Measurements from ENCODE around the gene GPR33.
"Not testable (repeated sequence)": the region's sequence is repeated elsewhere in the genome, so short reads cannot be mapped to it uniquely, and the experiment has no call there.

GPR33 gene

DNA sequence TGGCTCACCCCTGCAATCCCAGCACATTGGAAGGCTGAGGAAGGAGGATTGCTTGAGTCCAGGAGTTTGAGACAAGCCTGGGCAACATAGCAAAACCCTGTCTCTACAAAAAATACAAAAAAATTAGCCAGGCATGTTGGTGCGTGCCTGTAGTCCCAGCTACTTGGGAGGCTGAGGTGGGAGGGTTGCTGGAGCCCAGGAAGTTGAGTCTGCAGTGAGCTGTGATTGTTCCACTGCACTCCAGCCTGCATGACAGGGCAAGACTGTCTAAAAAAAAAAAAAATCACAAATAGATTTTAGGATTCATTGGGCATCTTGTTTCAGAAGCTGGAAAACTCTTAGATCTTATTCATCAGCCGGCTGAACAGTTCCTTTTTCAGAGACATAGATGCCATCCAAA, 25.4 kb downstream of the GPR33 start:
- DNase-seq (ENCODE audit: low read depth in 1 of 2, low spot score in 1 of 2) = not testable (repeated sequence)

DNA sequence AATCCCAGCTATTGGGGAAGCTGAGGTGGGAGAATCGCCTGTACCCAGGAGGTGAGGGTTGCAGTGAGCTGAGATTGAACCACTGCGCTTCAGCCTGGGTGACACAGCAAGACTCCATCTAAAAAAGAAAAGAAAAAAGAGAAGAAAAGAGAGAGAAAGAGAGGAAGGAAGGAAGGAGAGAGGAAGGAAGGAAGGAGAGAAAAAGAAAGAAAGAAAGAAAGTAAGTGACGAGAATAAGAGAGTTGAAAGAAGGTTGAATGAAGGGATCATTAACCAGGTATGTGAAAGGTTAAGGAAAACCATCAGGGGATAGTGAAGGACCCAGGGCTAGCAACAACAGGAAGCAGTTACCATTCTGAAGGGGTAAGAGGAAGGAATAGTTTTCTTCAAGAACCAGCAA, 26.3 kb downstream of the GPR33 start:
- DNase-seq (ENCODE audit: low read depth in 1 of 2, low spot score in 1 of 2) = no peak

DNA sequence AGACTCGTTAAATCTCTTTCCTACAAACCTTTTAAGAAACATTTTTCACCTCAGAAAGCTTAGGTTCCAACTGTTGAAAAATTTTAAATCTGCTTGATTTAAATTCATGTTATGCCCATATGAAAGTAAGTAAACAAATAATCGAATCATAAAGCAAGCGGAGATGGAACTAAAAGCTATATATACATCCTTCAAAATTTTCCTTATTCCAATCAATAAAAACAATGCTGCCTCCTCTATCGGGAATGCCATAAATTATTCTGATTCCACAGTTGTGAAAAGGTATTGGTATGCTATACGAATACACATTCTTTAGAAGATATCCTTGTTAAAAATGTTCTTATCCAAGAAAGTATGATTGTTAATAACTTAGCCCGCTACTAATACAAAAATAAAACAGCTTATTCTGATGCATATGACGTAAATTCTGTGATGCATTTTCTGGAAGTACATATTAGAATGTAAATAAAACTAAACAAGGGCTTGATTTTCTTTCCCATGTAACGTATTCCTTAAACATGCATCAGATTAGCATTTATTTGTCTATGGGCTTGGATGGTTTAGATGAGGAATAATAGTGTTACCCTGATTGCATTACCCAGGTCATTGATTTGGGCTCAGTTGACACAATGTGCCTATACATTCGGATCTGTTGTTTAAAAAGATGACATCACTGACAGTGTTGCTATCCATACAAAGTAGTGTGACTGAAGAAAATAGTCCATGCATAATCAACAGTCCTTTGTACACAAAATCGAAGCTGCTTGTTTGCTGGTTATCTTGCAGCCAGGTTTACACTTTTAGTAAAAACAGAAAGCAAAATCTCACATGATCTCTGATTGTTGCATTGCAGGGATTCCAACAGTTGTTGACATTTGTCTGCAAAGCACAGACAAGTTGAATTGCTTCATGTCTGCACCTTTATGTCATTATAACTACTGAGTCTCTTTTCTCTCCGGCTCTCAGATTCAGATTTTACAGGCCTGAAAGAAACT, 29.9 kb downstream of the GPR33 start:
- no peak for DNase-seq (ENCODE audit: low read depth in 1 of 2, low spot score in 1 of 2)

DNA sequence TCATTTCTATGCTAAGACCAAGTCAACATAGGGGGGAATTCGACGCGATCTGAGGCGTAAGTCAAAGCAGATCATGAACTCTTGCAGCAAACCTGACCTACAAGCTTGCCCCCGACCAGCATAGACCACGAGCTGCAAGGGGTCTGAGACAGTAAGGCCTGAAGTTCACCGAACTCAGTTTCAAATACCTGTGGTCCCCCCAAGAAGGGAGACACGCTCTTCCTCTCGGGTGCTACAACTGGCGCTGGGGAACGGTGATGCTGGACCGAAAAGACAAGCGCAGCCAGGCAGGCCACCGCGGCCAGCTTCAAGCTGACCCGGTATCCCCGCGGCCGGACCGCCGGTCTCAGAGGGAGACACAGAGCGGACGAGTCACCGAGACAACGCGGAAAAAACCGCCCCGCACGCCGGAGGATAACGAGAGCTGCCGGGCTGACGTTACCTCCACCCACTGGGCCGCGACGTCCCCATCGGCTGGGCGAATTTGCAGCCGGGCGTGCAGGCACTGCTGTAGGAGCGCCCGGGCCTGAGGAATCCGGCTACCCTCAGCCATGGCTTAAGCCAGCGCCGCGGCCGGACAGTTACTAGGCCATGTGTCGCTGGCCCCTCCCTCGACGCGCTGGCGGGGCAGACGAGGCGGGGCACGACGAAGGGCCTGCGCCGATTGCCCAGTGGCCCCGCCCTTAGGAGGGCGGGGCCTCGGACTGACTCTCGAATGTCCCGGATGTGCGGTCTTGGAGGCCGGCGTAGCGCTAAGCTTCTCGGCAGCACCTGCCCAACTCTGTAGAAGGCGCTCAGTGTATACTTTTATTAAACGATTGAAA, 30.8 kb downstream of the GPR33 start, which contains the start of gene DTD2:
Gene DTD2, minus strand, starts transcription at position 666 of the 824 bp plus-strand sequence. Its CDS starts 113 bp downstream, at position 553.
- DNase-seq (ENCODE audit: low read depth in 1 of 2, low spot score in 1 of 2) = peak; percentile 79 to 86

DNA sequence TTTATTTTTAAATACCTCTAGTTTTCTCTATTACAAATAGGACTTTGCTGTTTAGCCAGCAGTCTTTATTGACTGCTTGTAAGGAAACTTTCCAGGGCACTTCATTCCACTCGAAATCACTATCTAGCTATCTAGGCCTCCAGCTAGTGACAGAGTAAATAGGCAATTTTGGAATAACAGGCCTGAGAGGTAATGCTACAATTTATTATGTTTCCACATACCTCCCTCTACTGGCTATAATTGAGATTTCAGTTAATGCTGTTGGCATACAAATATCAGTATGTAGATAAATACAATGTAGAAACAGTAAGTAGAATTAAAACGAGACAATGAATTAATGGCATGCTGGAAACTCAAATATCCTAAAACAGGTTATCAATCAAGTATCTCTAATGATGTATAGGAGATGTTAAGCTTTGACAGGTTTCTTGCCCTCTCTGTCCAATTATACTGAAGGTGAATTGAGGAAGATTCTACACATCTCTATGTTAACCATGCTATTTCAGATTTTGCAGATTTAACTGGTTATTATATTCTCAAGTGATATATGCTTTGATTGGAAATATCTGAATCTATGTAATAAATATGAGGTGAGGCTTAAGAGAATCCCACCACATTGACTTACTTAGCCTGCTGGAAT, 37.7 kb downstream of the GPR33 start:
- DNase-seq (ENCODE audit: low read depth in 1 of 2, low spot score in 1 of 2) = no peak

DNA sequence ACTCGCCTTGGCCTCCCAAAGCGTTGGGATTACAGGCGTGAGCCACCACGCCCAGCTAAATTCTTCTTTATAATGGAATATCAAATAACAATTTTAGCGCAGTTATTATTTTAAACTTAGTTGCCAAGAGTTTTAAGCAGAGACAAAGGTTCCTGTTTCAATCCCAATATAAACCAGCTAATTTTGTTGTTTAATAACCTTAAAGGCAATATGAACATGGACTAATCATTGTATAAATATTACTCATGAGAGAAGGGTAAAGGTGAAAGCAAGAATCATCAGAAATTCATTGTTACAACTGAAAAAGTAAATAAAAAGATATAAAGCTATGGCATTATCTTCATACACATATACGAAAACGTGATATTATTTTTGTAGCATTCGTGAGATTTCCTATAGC, 38.7 kb downstream of the GPR33 start:
- no peak for DNase-seq (ENCODE audit: low read depth in 1 of 2, low spot score in 1 of 2)

DNA sequence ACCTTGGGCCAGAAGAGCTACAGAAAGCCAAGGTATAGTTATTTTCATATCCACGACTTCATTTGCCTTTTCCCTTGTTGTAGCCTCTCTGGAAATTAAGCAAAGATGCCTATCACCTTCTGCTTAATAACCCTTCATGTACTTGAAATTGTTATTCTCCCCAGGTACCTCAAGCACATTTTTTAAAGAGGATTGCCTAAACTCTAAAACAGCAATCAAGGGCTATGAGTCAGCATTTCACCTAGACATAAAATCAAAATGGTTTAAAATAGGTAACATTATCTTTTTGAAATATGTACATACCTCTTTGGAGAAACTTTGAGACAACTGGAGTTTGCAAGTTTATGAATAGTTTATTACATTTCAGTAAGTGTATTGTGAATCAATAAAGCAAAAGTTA, 42.1 kb downstream of the GPR33 start:
- DNase-seq (ENCODE audit: low read depth in 1 of 2, low spot score in 1 of 2) = no peak

DNA sequence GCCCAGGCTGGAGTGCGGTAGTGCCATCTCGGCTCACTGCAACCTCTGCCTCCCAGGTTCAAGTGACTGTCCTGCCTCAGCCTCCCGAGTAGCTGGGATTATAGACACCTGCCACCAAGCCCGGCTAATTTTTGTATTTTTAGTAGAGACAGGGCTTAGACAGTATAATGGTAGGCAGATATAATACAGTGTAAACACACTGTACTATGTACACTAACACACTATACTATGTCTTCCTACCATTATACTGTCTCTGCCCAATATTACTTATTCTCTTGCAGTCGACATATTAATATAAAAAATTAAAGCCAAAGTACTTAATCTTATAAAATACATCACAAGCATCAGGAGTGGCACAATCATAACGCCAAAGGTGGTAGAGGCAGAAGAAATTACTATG, 45.6 kb downstream of the GPR33 start:
- DNase-seq (ENCODE audit: low read depth in 1 of 2, low spot score in 1 of 2) = no peak

DNA sequence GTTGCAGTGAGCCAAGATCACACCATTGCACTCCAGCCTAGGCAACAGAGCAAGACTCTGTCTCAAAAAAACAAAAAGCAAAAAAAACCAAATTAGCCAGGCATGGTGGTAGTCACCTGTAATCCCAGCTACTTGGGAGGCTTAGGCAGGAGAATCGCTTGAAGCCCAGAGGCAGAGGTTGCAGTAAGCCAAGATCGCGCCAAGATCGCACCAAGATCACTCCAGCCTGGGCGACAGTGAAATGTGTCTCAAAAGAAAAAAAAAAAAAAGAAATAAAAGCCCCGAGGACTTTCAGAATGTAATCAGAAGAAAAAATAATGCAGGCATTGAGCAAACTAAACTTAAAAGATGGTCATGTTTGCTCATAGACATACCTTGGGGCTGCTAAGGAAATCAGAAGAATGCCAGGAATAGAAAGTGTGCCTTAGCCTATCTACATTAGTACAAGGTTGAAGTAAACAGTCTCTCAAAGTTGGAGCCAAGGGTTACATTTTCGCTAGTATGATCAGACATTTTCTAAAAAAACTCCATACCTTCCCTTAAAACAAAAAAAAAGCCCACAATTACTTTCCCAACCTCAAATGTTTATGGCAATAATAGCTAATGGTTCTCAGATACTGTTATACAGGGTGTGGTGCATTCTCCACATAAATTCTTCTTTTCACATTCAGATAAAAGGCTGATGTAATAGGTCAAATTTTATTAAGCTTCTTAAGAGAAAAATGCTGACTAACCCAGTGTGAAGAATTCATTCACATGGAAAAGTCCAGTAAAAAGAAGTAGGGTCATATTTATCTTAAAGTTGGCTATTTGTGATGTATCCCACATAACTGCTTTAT, 46.3 kb downstream of the GPR33 start:
- DNase-seq (ENCODE audit: low read depth in 1 of 2, low spot score in 1 of 2) = no peak

DNA sequence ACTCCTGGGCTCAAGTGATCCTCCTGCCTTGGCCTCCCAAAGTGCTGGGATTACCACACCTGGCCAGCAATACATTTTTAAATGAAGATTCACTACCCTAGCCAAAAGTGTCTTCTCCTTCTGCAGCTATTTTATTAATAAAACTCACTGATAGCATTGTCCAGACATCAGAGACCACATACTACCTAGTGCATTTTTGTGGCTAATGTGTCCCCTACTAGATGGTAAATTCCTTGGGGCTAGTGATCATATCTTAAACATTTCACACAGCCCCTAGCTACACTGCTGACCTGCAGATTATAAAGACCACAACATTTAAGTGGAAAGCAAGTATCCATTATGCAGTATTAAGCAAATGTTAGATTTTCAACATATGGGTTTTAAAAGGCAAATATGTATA, 47.6 kb downstream of the GPR33 start:
- DNase-seq (ENCODE audit: low read depth in 1 of 2, low spot score in 1 of 2) = no peak

DNA sequence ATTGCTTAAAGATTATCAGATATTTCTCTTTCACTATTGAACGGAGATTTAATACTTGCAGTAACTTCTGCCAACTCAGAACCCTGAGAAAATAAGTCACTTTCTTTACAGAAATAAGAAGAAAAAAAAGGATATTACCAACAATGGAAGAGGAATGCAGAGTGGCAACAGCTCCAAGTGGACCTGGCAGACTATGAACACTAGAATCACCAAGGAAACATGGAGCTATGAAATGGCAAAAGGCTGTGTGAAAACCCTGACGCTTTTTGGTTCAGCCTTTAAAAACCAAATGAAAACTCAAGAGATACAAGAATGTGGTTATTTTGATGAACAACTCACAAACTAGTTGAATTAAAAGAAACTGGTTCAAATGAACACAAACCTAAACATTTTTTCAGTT, 48.3 kb downstream of the GPR33 start:
- DNase-seq (ENCODE audit: low read depth in 1 of 2, low spot score in 1 of 2) = no peak

DNA sequence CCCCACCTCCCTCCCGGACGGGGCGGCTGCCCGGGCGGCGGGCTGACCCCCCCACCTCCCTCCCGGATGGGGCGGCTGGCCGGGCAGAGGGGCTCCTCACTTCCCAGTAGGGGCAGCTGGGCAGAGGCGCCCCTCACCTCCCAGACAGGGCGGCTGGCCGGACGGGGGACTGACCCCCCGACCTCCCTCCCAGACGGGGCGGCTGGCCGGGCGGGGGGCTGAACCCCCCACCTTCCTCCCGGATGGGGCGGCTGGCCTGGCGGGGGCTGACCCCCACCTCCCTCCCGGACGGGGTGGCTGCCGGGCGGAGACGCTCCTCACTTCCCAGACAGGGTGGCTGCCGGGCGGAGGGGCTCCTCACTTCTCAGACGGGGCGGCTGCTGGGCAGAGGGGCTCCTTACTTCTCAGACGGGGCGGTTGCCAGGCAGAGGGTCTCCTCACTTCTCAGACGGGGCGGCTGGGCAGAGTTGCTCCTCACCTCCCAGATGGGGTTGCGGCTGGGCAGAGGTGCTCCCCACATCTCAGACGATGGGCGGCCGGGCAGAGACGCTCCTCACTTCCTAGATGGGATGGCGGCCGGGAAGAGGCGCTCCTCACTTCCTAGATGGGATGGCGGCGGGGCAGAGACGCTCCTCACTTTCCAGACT, 50.7 kb downstream of the GPR33 start:
- DNase-seq (ENCODE audit: low read depth in 1 of 2, low spot score in 1 of 2) = not testable (repeated sequence)

DNA sequence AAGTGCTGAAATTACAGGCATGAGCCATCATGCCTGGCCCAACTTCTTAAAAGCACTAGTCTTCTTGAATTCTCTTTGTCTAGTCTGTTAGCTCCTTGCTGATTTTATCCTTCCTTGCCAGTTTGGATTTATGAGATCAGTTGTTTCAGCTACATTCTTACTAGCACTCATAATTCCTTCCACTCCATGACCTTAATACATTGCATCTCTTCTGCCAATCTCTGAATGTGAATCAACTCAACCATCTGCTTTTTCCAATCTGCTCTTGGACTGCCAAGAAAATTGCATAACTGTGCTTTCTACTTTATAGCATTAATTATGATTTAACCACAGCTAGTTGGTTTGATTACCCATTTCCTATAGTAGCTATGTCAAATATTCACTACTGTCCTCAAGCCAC, 52.6 kb downstream of the GPR33 start:
- no peak for DNase-seq (ENCODE audit: low read depth in 1 of 2, low spot score in 1 of 2)
